OCI-LY7 (cell line): ENCODE measurements around the gene CTBP1. TPM values are rescaled to one million over a fixed set of nuclear protein-coding genes. Genes with fewer than 3 reads are reported as not detected.

Experiments
- BruUV-seq: library from RNA; stranded (reverse); fragments of 400-500 nt; replicated peaks from 2 replicates; lab custom pipeline; 2021; lab: Mats Ljungman, UMichigan
- CTCF ChIA-PET: fragments of 300-600 bp; sonication (Branson Sonifier 250); formaldehyde crosslinking; loops from one replicate; lab custom pipeline; 2022; ENCODE audit warnings: antibody characterized with exemption; ENCODE audit not compliant: unreplicated experiment; lab: Charles Lee
- POLR2A ChIA-PET: fragments of 300-600 bp; sonication (Branson Sonifier 250); formaldehyde crosslinking; loops from one replicate; lab custom pipeline; 2022; ENCODE audit warnings: antibody characterized with exemption; lab: Charles Lee
- DNase-seq: peaks from one replicate; pipeline ENCODE4 v3.0.0-alpha.2; 2015; ENCODE audit warnings: low spot score
- H2AFZ ChIP-seq: fragments of 200-600 bp; sonication (generic), shearing (Covaris generic); 2 replicates; pipeline ENCODE4 v1.6.1; 2014; ENCODE audit warnings: mild to moderate bottlenecking, antibody characterized with exemption, low read length, moderate library complexity
- H3K27ac ChIP-seq: fragments of 200-600 bp; sonication (generic); 2 replicates; pipeline ENCODE4 v1.5.1; 2014; ENCODE audit warnings: mixed run types, low read depth, mild to moderate bottlenecking, moderate library complexity, low read length, inconsistent platforms; ENCODE audit not compliant: poor library complexity, severe bottlenecking
- H3K36me3 ChIP-seq: fragments of 200-600 bp; sonication (generic); 2 replicates; pipeline ENCODE4 v1.6.1; 2014; ENCODE audit warnings: mild to moderate bottlenecking, antibody characterized with exemption, low read length, moderate library complexity, mixed read lengths; ENCODE audit not compliant: insufficient read depth
- H3K4me1 ChIP-seq: fragments of 200-600 bp; sonication (generic); 2 replicates; pipeline ENCODE4 v1.5.1; 2014; ENCODE audit warnings: mild to moderate bottlenecking, low read length; ENCODE audit not compliant: insufficient read depth, poor library complexity, severe bottlenecking
- H3K4me2 ChIP-seq: fragments of 200-600 bp; sonication (generic); 2 replicates; pipeline ENCODE4 v1.6.1; 2014; ENCODE audit warnings: mild to moderate bottlenecking, low read length
- H3K4me3 ChIP-seq: fragments of 200-600 bp; sonication (generic); 2 replicates; pipeline ENCODE4 v1.5.1; 2014; ENCODE audit warnings: mild to moderate bottlenecking, low read depth, low read length; ENCODE audit not compliant: poor library complexity, severe bottlenecking
- H3K79me2 ChIP-seq: fragments of 200-600 bp; sonication (generic); 2 replicates; pipeline ENCODE4 v1.6.1; 2016; ENCODE audit warnings: low read depth, mild to moderate bottlenecking, low read length, moderate library complexity, mixed read lengths; ENCODE audit not compliant: insufficient read depth
- H3K9me2 ChIP-seq: fragments of 200-600 bp; sonication (generic); 2 replicates; pipeline ENCODE4 v1.6.1; 2016; ENCODE audit warnings: mild to moderate bottlenecking, low read length, mixed read lengths; ENCODE audit not compliant: insufficient read depth
- H3K9me3 ChIP-seq: fragments of 200-600 bp; sonication (generic); 2 replicates; pipeline ENCODE4 v1.6.1; 2014; ENCODE audit warnings: mild to moderate bottlenecking, mixed run types, low read length, mixed read lengths
- H4K20me1 ChIP-seq: fragments of 200-600 bp; sonication (generic); 2 replicates; pipeline ENCODE4 v1.6.1; 2014; ENCODE audit warnings: mild to moderate bottlenecking, antibody characterized with exemption, low read length, moderate library complexity, mixed read lengths; ENCODE audit not compliant: insufficient read depth
- EZH2phosphoT487 ChIP-seq: fragments of 200-600 bp; sonication (generic); IDR thresholded peaks from 2 replicates; pipeline ENCODE4 v1.6.1; 2018; ENCODE audit warnings: low read depth, borderline replicate concordance, mild to moderate bottlenecking, mixed run types, antibody characterized with exemption, low read length, moderate library complexity, mixed read lengths
- intact Hi-C: fragments of 100-400 bp; cut with micrococcal nuclease; formaldehyde crosslinking; loops from one replicate; pipeline ENCODE4 v1.10.0; 2022; ENCODE audit not compliant: unreplicated experiment
- total RNA-seq, 2 experiments: library from RNA; depleted of rRNA in 1 of 2; stranded (reverse); fragments of >200 nt in 1 of 2; shearing (Covaris generic) in 1 of 2; gene quantifications; 2 replicates each; pipeline ENCODE4 v1.2.3, GENCODE V29; 2014 to 2022
- TF ChIP-seq, protein P1 (sequence below): fragments of 200-600 bp; sonication (generic); conservative IDR thresholded peaks from 2 replicates; pipeline ENCODE4 v1.5.1; 2014; ENCODE audit warnings: mild to moderate bottlenecking, antibody characterized with exemption, low read length, moderate library complexity, mixed read lengths

Gene CTBP1
- total RNA-seq, 2 experiments from 2014 or later, result 238 to 311 TPM

- DNase-seq, result no peak
- peaks cover 13% of the 10 kb centered on the region for H3K4me1 ChIP-seq
- no peak overlapping the region for H3K27ac ChIP-seq
- no peak for TF ChIP-seq EZH2phosphoT487
- TF ChIP-seq, protein P1, sequence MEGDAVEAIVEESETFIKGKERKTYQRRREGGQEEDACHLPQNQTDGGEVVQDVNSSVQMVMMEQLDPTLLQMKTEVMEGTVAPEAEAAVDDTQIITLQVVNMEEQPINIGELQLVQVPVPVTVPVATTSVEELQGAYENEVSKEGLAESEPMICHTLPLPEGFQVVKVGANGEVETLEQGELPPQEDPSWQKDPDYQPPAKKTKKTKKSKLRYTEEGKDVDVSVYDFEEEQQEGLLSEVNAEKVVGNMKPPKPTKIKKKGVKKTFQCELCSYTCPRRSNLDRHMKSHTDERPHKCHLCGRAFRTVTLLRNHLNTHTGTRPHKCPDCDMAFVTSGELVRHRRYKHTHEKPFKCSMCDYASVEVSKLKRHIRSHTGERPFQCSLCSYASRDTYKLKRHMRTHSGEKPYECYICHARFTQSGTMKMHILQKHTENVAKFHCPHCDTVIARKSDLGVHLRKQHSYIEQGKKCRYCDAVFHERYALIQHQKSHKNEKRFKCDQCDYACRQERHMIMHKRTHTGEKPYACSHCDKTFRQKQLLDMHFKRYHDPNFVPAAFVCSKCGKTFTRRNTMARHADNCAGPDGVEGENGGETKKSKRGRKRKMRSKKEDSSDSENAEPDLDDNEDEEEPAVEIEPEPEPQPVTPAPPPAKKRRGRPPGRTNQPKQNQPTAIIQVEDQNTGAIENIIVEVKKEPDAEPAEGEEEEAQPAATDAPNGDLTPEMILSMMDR, result no peak
- H3K4me3 ChIP-seq, result no peak overlapping the region
- H3K36me3 ChIP-seq, result peaks cover 32% of the 10 kb centered on the region
- intact Hi-C loops, result loop anchor here (10.0 kb wide), 1 partner anchor 227 kb away; the partner anchor contains the start of gene FGFRL1
- ChIA-PET POLR2A (no interaction called here), CTCF (no interaction called here)
- H2AFZ ChIP-seq, result no peak overlapping the region
- no peak overlapping the region for H3K4me2 ChIP-seq
- peaks cover 14% of the 10 kb centered on the region for H4K20me1 ChIP-seq
- no peaks in the 10 kb centered on the region for H3K9me3 ChIP-seq
- H3K9me2 ChIP-seq, result no peaks in the 10 kb centered on the region
- peaks cover 50% of the 10 kb centered on the region for H3K79me2 ChIP-seq
- BruUV-seq, result no TSS peak
Measured at GRCh38 chr4:1241936-1242505, 6.9 kb downstream of the CTBP1 start.

GRCh38 chr4:1241466-1241935, 7.4 kb downstream of the CTBP1 start:
- Histone ChIP-seq H3K4me2 (no peak overlapping the region), H3K27ac (no peak overlapping the region), H2AFZ (no peak overlapping the region), H3K4me1 (peaks cover 8% of the 10 kb centered on the region), H3K9me3 (no peaks in the 10 kb centered on the region), H4K20me1 (peaks cover 9% of the 10 kb centered on the region; the same call in 1 of the 2 replicates), H3K79me2 (peaks cover 45% of the 10 kb centered on the region), H3K9me2 (no peaks in the 10 kb centered on the region), H3K36me3 (peaks cover 36% of the 10 kb centered on the region), H3K4me3 (no peak overlapping the region)
- CTCF ChIA-PET, result no interaction called here
- no peak for DNase-seq
- no TSS peak for BruUV-seq
- POLR2A ChIA-PET, result no interaction called here
- intact Hi-C loops, result loop anchor here (10.0 kb wide), 1 partner anchor 227 kb away; the partner anchor contains the start of gene FGFRL1
- TF ChIP-seq, protein P1, result no peak
- no peak for TF ChIP-seq EZH2phosphoT487
